ENCODE results near the gene GNG4. TPM values are rescaled to one million over a fixed set of nuclear protein-coding genes. Genes with fewer than 3 reads are reported as not detected.

The GNG4 gene
- total and polyA plus RNA-seq, 9 of the 15 experiments (the other 6 are each of a cell fraction or from before 2014, with no cell fraction given), result 0.06 to 0.58 (median 0.08) TPM; not detected in 4

- TF ChIP-seq OTX1 (CRISPR knock-in tag; IDR thresholded peaks at IDR 0.05) (0 out of 2 replicates have a peak, but pooled peaks have one; percentile 57), YY1 (IDR thresholded peaks at IDR 0.05; ENCODE audit: borderline replicate concordance in 1 of 3, control insufficient read depth in 1 of 3, extremely low read depth in 1 of 3, insufficient read depth in 3 of 3, insufficient read length in 1 of 3, insufficient replicate concordance in 2 of 3, low read depth in 1 of 3, low read length in 2 of 3) (peak in 2 of 3 experiments; percentile 7 to 36), HDAC1 (IDR thresholded peaks at IDR 0.05) (peak in 1 of 2 experiments; percentile 76; a peak in 2 of 4 replicates), EP400 (IDR thresholded peaks at IDR 0.05) (peak; percentile 59), CHD7 (IDR thresholded peaks at IDR 0.05; ENCODE audit: low read depth, low read length) (no peak), PCBP2 (IDR thresholded peaks at IDR 0.05; ENCODE audit: low read depth, low read length, poor library complexity, severe bottlenecking) (no peak), ZNF263 (CRISPR knock-in tag; IDR thresholded peaks at IDR 0.05; ENCODE audit: borderline replicate concordance) (no peak), ZNF707 (CRISPR knock-in tag; conservative IDR thresholded peaks at IDR 0.05) (no peak), ILK (tag; IDR thresholded peaks at IDR 0.05; ENCODE audit: borderline replicate concordance, low read depth) (no peak), MYNN (IDR thresholded peaks at IDR 0.05) (no peak), MYNN (CRISPR knock-in tag; IDR thresholded peaks at IDR 0.05) (no peak), NCOA1 (IDR thresholded peaks at IDR 0.05; ENCODE audit: low read depth) (no peak), IFI16 (CRISPR knock-in tag; IDR thresholded peaks at IDR 0.05) (no peak), XRCC4 (IDR thresholded peaks at IDR 0.05; ENCODE audit: extremely low read depth, insufficient read depth, insufficient read length) (no peak)
- TF ChIP-seq, protein P1, sequence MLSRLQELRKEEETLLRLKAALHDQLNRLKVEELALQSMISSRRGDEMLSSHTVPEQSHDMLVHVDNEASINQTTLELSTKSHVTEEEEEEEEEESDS (CRISPR knock-in tag; IDR thresholded peaks at IDR 0.05), result no peak
Measured at GRCh38 chr1:235503403-235504121, 146.0 kb downstream of the GNG4 start (continued).

Measured in K562 (cell line).